ENCODE results near the gene ELP4.
A peak's percentile ranks its signal among the peaks of the same experiment; 100 is the strongest.
"Not testable (repeated sequence)": the region's sequence is repeated elsewhere in the genome, so short reads cannot be mapped to it uniquely, and the experiment has no call there.

Gene ELP4

GRCh38 chr11:31649129-31649966 is 139.8 kb downstream of the ELP4 start:
- DNase-seq = no peak

GRCh38 chr11:31651208-31651607 is 141.6 kb downstream of the ELP4 start:
- DNase-seq = no peak

- no peak for DNase-seq
Observed at GRCh38 chr11:31651822-31652221, 142.3 kb downstream of the ELP4 start.

GRCh38 chr11:31652528-31652927 is 143.0 kb downstream of the ELP4 start:
- DNase-seq = no peak

GRCh38 chr11:31655483-31655882 is 145.9 kb downstream of the ELP4 start:
- no peak for DNase-seq

- DNase-seq = no peak
Observed at GRCh38 chr11:31656051-31656450, 146.5 kb downstream of the ELP4 start.

GRCh38 chr11:31657091-31657490 is 147.5 kb downstream of the ELP4 start:
- no peak for DNase-seq

- peak in 1 of 6 experiments; percentile 0 for DNase-seq
Observed at GRCh38 chr11:31664129-31664528, 154.6 kb downstream of the ELP4 start.

- no peak for DNase-seq
Observed at GRCh38 chr11:31664954-31665353, 155.4 kb downstream of the ELP4 start.

GRCh38 chr11:31671681-31672080 is 162.1 kb downstream of the ELP4 start:
- DNase-seq = no peak

GRCh38 chr11:31673108-31673507 is 163.5 kb downstream of the ELP4 start:
- not testable (repeated sequence) for DNase-seq

- DNase-seq = no peak
Observed at GRCh38 chr11:31676280-31676982, 166.9 kb downstream of the ELP4 start.

GRCh38 chr11:31680770-31681169 is 171.2 kb downstream of the ELP4 start:
- DNase-seq = no peak

GRCh38 chr11:31687256-31687655 is 177.7 kb downstream of the ELP4 start:
- DNase-seq = no peak

GRCh38 chr11:31687861-31688260 is 178.3 kb downstream of the ELP4 start:
- DNase-seq = no peak

GRCh38 chr11:31689559-31689958 is 180.0 kb downstream of the ELP4 start:
- no peak for DNase-seq

- DNase-seq = no peak
Observed at GRCh38 chr11:31690041-31690440, 180.5 kb downstream of the ELP4 start.

- DNase-seq = no peak
Observed at GRCh38 chr11:31690516-31690915, 180.9 kb downstream of the ELP4 start.

GRCh38 chr11:31692466-31692865 is 182.9 kb downstream of the ELP4 start:
- no peak for DNase-seq

- DNase-seq = not testable (repeated sequence)
Observed at GRCh38 chr11:31697049-31697448, 187.5 kb downstream of the ELP4 start.

GRCh38 chr11:31699066-31699465 is 189.5 kb downstream of the ELP4 start:
- DNase-seq = no peak

- no peak for DNase-seq
Observed at GRCh38 chr11:31702966-31703365, 193.4 kb downstream of the ELP4 start.

GRCh38 chr11:31706357-31706756 is 196.8 kb downstream of the ELP4 start:
- DNase-seq = no peak

GRCh38 chr11:31711137-31711536 is 201.6 kb downstream of the ELP4 start:
- DNase-seq = no peak
